H1 (cell line): ENCODE data around the gene ABHD17B. TPM values are rescaled to one million over a fixed set of nuclear protein-coding genes. Genes with fewer than 3 reads are reported as not detected.

Source experiments
- MAFK ChIP-seq: IDR thresholded peaks from 2 replicates; pipeline ENCODE4 v1.6.1; 2012; ENCODE audit warnings: low read depth, mild to moderate bottlenecking, improper control_type of control experiment, low read length
- SAP30 ChIP-seq: fragments of 300-600 bp; sonication (generic); IDR thresholded peaks from 2 replicates; pipeline ENCODE4 v1.7.1; 2012; ENCODE audit warnings: low read length, moderate library complexity, mild to moderate bottlenecking, inconsistent platforms; ENCODE audit not compliant: insufficient read depth, insufficient replicate concordance
- SP1 ChIP-seq: IDR thresholded peaks from 2 replicates; pipeline ENCODE4 v1.6.1; 2011; ENCODE audit warnings: low read depth, low read length
- SP2 ChIP-seq: IDR thresholded peaks from 2 replicates; pipeline ENCODE4 v1.6.1; 2012; ENCODE audit warnings: mild to moderate bottlenecking, low read length, inconsistent platforms
- polyA plus RNA-seq, 7 experiments: library from polyadenylated mRNA; depleted of rRNA in 3 of 7; stranded (reverse) in 5 of 7; unstranded in 2 of 7; fragments of >200 nt in 5 of 7; fragments of 200-250 nt in 2 of 7; gene quantifications; 1 replicate in 5 of 7; 2 replicates in 1 of 7; 4 replicates in 1 of 7; pipeline versions ENCODE4 v1.2.1 to v1.2.3, GENCODE V29; 2011 to 2013; ENCODE audit warnings: missing spikeins in 2 of 7, mixed read lengths in 2 of 7
- total RNA-seq: library from RNA; stranded (reverse); fragmentation: NEBNext Ultra II Directional; extraction: Animal tissue kit (Norgen Biotek cat#: 25700); gene quantifications from 2 replicates; pipeline ENCODE4 v1.2.1, GENCODE V29; 2021

Gene ABHD17B
- total and polyA plus RNA-seq, 2 of the 8 experiments (the other 6 are each of a cell fraction or from before 2014, with no cell fraction given), result 37.2 to 60.8 TPM

DNA sequence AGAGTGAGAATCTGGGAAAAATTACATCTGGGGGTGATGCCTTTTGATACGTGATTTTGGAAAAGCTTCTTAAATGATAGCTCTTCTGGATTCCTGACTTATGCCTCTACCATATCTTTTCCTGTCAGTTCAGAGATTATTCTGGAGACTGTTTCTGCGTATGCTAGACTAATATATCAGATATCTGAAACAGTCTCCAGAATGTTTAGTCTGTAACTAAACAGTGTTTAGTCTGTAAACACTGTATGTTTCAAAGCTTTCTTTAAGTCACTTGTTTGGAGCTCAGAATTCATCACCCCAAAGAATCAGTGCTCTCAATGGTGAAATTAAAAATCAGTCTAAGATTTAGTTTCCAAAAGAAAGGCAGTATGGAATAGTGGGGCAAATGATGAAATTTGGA is 20.2 kb upstream of the ABHD17B start (continued):
- TF ChIP-seq SP2, result no peak
- no peak for TF ChIP-seq SP1
- no peak for TF ChIP-seq SAP30
- no peak for TF ChIP-seq MAFK
